NCI-H774 (cell line): Measurements from ENCODE around the gene CNOT4.
"Not testable (repeated sequence)": the region's sequence is repeated elsewhere in the genome, so short reads cannot be mapped to it uniquely, and the experiment has no call there.

ENCODE experiments used
- DNase-seq: peaks from one replicate; lab custom pipeline; 2025; lab: John Stamatoyannopoulos, UW

CNOT4 gene

DNA sequence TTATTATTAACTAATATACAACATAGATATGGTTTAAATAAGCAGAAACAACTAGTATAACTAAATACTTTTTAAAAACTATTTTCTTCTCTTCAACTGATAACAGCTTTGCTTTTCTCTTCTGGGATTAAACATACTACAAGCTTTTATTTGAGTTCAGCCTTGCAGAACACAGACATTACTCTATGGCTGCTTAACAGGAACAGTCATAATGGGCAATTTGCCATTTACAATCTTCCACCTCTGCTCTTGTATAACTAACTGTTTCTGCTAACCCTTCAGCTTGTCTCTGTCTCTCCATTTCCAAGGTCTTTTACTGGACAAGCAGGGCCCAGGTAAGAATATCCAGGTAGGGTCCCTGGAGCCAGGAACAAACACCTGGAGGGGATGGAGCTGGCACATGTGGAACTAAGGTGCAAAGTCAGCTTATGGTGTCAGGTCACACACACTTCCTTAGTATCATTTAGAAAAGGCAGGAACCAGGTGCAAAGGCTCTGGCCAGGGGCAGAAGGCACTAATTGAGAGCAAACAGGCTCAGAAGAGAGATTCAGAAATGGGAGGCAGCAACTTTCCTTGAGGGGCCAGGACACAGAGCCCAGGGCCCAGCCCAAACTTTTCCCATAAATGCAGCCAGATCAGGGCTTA is 183.1 kb downstream of the CNOT4 start:
- DNase-seq, result peak; percentile 11

DNA sequence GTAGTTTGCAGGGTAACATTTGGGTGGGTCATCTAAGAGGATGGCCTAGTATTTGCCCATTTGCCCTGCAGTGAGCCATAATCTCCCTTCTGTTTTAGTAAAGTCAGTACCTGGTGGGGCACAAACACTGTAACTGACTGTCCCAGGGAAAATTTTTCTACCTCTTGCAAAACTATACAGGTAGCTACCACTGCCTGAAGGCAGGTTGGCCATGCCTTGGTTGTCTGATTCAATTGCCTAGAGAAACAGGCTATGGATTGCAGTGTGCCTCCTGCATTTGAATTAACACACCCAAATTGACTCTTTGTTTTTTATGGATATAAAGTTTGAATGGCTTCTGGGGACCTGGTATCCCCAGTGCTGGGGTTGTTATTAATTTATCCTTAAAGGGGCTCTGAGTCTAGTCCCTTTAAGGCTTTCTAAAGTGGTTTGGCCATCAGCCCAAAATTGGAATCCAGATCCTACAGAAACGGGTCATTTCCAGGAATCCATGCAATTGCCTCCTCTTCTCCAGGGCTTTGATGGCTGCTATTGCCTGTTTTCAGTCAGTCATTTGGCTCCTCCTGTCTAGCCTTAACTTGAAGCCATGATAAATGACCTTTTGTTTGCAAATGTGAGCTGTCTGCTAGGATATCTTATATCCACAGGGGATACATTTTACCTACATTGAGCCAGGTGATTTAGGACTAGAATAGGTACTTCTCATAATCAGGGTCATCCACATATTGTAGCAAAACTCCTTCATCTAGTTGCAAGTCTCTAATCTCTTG is 187.1 kb downstream of the CNOT4 start:
- no peak for DNase-seq

DNA sequence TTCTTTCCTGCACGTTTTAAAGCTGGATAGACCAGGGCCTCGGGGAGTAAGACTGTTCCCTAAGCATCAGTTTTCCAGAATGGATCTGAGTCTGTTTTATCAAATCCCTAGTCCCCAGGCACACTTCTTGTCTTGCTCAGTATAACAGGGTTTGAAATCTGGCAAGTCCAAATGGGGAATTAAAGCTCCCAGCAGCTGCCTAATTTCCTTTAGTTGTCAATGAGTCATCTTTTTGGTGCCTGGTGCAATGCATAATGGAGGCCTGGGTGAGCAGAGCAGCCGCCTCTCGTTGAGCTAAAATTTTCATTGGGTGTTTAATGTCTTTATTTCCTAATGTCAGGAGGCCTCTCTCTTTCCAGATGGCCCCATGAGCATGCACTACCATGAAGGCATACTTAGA is 188.3 kb downstream of the CNOT4 start:
- DNase-seq, result peak; percentile 26

DNA sequence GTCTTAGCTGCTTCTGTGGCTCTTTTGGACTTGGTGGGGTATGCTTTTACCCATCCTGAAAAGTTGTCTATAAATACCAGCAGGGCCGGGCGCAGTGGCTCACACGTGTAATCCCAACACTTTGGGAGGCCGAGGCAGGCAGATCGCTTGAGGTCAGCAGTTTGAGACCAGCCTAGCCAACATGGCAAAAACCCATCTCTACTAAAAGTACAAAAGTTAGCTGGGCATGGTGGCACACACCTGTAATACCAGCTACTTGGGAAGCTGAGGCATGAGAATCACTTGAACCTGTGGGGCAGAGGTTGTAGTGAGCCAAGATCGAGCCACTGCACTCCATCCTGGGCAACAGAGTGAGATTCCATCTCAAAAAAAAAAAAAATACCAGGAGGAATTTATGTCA is 188.9 kb downstream of the CNOT4 start:
- not testable (repeated sequence) for DNase-seq

DNA sequence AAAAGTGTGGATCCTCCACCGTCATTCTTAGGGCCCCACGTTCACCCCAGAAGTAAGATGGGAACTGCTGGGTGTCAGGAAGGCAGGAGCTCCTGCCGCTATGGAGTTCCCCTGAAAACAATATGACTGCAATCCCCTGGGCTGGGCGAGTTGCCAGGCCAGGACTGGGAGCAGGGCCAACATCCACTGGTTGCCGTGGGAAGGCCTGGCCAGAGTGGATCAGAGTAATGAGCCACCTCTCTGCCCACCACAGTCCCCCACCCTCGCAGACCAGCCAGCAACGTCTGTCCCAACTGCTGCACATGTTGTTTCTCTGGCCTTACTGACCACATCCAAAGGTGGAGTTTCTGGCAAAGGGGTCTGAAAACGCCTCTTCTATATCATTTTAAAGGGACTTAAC is 189.6 kb downstream of the CNOT4 start:
- peak; percentile 75 for DNase-seq

DNA sequence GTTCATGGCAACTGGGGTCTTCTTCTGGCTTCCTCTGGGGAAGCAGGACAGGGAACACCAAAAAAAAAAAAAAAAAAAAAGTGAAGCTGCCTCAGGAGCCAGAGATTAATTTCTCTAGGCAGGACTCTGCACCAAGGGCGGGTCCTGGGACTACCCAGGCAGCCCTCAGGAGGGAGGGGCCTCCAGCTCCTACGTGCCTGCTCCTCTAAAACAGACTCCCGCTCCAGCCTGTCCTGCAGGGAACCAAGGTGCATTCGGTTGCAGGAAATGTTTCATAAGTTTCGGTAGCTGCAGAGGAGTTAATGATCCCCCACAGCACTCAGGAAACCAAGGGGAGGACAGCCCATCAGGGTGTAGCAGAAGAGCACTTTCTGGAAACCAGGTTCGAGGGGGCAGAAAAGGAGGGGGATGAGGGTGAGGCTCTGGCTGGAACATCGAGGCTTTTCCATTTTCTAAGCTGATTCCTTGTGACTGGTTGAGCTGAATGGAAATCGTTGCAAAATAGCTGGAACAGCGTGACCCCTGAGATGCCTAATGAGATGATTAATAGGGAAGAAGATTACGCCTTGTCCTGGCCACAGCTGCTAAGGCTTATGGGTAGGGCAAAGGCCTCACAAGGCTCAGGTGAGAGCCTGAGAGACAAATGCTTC is 192.1 kb downstream of the CNOT4 start:
- no peak for DNase-seq

DNA sequence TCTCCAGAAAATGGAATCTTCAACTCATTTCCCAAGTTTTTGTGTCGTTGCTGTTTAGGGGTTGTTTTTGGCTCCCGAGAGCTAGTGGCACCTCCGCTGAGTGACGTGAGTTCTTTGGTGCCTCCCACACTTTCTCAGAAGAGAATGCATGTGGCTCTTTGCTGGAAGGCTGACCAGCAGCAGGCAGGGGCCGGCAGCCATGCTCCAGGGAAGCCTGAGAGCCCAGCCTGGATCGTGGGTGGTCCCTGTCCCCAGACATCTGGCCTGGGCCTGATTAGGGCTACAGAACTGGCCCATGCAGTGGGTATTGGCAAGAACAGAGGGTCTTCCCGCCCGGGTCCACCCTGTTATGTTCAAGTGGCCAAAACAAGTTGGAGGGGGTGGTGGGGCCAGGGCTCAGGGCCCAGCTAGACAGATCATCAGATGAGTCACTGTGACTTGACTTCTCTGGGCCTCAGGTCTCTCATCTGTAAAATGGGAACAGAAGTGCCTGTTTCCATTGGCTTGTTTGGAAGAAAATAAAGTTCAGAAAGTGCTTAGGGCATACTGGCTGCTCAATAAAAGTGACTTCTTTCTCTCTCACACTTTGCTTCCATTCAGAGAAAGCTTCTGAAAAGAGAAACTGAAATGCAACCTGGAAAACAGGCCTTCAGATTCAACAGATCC is 193.1 kb downstream of the CNOT4 start:
- DNase-seq, result no peak

DNA sequence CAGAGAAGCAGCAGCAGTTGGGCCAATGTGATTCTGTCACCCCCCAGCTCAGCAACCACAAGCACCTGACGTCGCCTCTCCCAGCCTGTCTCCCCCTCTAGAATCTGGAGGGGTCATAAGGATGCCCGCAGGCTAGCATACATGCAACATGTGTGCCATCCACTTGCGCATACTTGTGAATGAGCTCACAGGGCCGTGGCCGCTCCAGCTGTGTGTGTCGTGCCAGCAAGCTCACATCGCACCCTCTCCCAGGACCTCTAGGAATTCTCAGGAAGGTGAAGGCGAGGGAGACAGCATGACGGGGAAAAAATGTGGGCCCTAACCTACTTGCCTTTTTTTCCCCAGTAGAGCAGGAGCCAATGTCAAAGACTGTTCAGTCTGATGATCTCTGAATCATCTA is 195.9 kb downstream of the CNOT4 start:
- DNase-seq, result no peak
